ENCODE measurements around the gene HOXA6.

The HOXA6 gene

DNA sequence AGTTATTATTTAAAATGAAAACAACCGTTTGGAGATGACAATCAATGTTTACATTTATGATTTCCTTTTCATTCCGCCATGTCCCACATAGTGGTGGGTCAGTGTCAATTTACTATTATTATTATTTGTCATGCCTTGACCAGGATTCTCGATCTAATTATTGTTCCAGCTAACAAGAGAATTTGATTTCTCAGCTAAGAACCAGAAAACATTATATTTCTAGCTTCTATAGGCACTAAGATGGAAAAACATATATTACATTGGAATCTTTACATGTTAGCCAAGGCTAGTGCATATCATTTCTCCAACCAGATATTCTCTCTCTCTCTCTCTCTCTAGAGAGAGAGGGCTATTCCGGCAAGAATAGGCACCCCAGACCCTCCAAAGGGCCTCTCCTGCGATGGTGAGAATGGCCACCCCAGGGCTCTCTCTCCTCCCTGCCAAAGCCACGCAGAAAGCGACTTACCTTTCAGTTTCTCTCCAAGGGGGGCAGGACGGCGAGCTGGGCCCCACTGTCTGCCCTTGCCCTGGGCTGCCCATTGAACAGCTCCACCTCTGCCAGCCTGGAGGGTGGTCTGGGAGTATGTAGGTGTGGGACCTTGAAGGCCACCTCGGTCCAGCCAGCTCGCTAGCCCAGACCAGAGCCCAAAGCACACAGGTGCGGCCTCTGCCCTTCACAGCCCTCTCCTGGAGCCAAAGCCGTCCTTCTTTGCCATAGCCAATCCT is 2.4 kb upstream of the HOXA6 start:
- DNase-seq: peak; percentile 19 to 67

DNA sequence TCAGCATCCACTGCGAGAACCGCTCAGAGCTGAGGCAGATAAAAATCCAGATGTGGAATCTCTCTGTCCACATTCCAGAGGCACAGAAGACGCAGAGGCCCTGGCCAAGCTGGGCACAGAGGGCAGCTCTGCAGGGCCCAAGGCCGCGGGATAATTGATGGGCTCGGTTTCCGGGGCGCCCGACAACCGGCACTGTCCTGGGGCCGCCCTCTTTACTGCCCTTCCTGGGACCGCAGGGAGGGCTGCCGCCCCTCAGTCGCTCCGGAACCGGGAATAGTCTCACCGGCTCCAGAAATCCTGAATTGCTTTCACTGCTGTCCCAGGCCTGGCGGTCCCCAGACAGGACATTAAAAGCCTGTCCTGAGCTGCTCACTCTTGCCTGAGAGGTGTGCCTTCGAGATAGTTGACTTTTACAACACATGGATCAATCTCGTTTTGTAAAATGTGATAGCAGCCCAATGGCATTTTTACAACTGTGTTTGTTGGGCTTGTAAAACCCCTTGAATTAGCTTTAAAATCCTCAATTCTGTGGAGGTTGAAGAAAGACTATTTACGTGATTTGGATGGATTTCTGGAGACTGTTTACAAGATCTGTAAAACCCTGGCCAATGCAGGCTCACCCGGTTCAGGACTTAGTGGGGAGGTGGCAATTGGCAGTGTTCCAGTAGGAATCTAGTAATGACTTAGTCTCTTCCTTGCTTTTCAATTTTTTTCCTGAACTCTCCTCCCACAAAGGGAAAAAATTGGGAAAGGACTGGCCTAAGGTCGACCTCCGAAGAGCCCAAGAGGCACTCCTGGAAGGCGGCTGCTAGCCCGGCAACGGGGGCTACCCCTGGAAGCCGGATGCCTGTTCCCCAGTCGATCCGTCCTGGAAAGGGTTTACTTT is 1.4 kb upstream of the HOXA6 start:
- DNase-seq: peak in 1 of 2 experiments; percentile 25

DNA sequence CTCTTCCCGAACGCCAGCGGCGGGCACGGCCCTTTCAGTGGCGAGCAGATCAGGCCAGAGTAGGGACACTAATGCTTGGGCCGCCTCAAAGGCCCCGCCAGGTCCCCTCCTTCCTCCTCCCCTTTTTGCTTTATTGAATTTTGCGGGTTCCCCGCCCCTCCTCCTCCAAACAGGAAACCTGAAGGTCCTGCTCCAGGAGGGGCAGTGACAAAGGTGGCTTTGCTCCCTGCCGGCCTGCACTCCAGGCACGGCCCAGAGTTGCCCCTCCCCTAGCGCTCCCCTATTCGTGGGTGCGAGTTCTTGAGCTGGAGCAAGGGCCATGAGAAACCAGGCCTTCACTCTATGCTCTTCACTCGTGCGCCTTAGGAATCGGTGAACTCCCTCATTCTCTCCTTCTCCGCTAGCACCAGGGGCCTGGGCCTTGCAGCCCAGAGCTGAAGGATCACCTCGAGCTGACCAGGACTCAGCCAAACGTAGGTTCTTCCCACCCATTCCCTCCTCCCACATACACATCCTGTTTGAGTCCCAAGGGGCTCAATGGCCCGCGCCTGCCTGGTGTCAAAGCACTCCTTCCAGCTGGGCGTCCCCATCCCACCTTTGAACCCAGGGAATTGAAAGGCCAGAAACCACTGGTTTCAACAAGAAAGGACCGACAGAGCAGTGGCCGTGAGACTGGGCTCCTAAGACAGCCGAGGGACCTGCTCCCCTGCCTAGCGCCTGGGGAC is 619 bp upstream of the HOXA6 start:
- no peak for DNase-seq

DNA sequence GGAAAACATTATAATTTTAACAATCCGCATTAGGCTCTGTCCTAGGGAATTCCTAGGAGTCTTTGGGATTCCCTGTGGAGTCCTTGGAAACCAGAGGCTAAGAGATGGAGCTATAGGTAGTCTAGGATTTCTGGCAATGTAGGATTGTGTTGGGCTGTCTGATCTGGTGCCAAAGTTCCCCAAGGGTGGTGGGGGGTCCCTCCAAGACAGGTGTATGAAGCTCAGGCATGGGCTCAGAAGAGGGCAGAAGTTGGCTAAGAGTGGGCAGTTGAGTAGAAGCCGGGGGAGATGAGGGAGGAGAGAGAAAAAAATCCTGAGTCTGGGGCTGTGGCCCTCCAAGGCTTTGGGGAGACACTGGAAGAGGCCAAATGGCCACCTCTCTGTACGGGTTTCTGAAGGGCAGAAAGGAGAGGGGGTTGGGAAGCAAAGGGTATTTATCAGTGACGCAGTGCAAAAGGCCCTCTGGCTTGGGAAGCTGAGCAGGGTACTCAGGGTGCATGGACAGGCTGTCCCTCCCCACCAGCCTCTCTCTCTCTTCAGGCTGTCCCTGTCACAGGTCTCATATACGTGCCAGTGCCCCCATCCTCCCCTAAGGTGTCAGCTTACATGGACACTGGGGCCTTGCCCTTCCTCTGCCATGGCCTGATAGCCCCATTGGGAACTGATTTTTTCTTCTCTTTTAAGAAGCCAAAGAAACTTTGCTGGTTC is 929 bp downstream of the HOXA6 start:
- no peak for DNase-seq

DNA sequence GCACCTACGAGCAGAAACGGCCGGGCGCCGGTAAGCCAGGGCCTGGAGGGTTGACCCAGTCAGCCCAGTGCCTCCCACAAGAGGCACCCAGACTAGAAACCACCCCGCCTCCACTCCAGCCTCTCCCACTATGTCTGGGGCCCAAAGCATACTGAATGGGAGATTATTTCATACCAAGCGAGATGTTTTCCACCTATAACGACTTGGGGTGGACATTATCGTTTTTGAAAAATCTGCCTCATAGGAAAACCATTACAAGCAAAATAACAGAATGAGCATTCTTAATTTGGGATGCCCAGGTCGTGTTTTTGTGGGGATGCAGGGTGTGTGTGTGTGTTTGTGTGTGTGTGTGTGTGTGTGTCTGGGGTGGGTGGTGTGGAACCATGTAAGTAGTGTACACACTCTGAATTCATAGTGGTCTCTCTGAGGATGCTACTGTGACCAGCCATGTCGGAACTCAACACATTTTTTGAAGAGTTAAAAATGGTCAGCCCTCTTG is 1.6 kb downstream of the HOXA6 start:
- DNase-seq: no peak

GRCh38 chr7:27145165-27145913 is 2.2 kb downstream of the HOXA6 start:
- DNase-seq: no peak

- DNase-seq: no peak
Measured at GRCh38 chr7:27144781-27145164, 2.8 kb downstream of the HOXA6 start.

GRCh38 chr7:27143950-27144780 is 3.4 kb downstream of the HOXA6 start:
- no peak for DNase-seq

GRCh38 chr7:27143023-27143949 is 4.3 kb downstream of the HOXA6 start, which contains the start of gene HOXA5:
Gene HOXA5 (minus strand): TSS chr7:27143681. CDS start chr7:27143607, 74 bp downstream.
- DNase-seq: no peak

- DNase-seq: no peak
Measured at GRCh38 chr7:27142580-27143022, 5.0 kb downstream of the HOXA6 start.

- no peak for DNase-seq
Measured at GRCh38 chr7:27141923-27142579, 5.5 kb downstream of the HOXA6 start.

- DNase-seq: no peak
Measured at GRCh38 chr7:27141137-27141922, 6.2 kb downstream of the HOXA6 start.

DNA sequence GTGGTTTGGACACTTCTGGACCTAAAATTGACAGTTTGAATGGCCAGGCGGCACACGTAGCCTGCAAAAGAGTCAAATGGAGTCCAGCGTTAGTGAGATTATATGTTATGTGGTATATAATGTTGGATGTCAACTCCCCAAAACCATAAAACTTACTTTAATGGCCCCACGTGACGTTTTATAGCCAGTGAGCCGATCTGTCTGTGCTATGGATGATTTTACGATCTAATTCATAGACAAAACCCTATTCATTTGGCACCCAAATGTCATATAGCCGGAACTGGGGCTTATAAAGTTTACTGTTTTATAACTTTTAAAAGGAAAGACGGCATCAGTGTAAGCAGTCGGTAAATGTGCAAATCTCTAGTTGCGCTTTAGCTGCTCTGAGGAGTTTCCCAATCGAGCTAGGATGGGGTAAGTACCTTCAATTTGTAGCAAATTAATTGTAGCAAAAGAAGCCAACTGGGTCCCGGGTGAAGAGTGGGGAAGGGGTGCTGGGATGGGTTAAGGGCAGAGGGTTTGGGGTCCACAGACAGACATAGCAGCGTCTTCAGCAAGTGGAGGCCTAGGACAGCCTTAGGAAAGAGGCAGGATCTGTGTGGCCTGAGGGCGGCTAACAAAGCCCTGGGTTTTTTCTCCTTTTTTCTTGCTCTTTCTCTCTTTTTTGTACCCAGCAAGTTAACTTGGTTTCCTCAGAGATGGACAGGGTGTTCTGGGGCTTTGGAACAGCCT is 7.3 kb downstream of the HOXA6 start:
- no peak for DNase-seq

GRCh38 chr7:27139334-27140125 is 8.0 kb downstream of the HOXA6 start:
- no peak for DNase-seq

DNA sequence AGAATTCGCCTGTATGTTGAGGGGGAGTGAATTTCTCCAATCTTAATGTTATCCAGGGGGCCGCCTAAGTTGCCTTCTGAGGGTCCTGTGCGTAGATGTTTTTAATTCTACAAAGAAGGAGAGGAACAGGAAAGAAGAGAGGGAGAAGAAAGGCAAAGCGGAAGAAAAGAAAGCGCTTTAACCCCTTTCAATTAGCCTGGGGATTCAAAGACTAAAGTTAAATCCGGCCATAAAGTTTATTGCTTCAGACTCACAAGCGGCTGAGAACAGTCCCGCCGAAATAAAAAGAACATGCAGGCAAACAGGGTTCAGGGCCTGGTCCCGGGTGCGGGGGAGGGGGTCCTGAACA is 8.6 kb downstream of the HOXA6 start:
- DNase-seq: no peak

DNA sequence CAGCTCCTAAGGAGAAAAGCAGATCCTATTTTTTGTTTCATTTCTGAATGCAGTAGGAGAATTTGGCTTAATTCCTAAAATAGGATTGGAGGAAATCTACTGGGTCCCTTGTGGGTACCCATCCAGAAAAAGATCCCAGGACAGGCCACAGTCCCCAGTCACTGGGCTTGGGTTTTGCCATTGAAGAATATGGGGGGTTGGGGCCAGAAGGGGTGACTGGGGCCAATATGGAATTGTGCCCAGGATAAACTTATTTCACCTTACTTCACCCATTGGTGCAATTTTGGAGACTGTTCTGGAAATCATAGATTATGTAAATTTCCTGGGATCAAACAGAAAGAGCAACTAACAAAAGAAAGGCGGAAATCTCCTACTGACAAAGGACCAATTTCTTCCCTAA is 9.1 kb downstream of the HOXA6 start:
- DNase-seq: no peak

Measured in NCI-H2081 (cell line).